GM19035 (cell line): Measurements from ENCODE around the gene CDHR3.
A peak's percentile ranks its signal among the peaks of the same experiment; 100 is the strongest.

Experiments used
- ATAC-seq: cut with Tn5 transposase; IDR thresholded peaks from one replicate; pipeline ENCODE4 v1.9.1; 2021; ENCODE audit not compliant: unreplicated experiment

The CDHR3 gene

DNA sequence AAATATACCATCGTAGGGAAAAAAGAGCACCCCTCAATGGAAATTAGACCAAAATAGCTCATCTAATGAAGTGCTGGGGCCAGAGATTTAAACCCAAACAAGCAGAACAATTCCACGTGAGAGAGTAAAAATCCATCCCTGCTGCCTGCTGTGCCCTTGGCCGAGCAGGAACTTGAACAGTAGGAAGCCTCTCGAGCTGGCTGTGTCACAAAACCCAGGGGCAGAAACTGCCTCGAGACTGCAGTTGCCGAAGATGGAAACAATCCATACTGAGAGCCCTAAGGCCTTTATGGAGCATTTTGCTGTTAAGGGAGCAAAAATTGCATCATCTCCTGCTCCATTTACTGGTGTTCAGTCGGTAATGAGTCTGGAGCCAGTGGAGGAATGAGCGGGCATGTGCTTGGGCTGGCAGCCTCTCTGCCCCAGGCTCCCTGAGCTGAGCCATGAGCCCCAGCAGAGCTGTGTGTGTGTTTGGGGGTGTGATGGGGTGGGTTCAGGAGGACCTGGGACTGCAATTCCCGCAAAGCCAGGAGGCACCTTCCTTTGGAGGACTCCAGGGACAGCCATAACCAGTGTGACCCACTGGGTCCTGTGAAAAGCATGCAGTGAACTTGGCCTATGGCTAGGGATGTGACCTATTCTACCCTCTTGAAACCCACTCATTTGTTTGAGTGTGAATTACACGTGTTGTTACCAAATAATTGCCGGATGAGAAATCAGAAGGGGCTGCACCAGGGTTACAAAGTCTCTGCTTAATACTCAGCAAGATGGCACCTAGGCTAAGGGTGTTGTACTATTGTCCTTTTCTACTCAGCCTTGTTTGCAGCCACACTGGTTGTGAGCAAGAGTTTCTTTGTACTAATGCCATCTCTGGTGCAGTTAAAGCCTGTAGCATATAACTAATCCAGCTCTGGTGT, 58.3 kb downstream of the CDHR3 start:
- no peak for ATAC-seq

- ATAC-seq: peak; percentile 58
These were observed 59.2 kb downstream of the CDHR3 start for GRCh38 chr7:106022193-106022821.

GRCh38 chr7:106023369-106024322, 60.6 kb downstream of the CDHR3 start:
- no peak for ATAC-seq

GRCh38 chr7:106026101-106026500, 63.0 kb downstream of the CDHR3 start:
- no peak for ATAC-seq

GRCh38 chr7:106029451-106029850, 66.4 kb downstream of the CDHR3 start:
- ATAC-seq: no peak

GRCh38 chr7:106029941-106030340, 66.9 kb downstream of the CDHR3 start:
- ATAC-seq: no peak

GRCh38 chr7:106031300-106032035, 68.4 kb downstream of the CDHR3 start:
- no peak for ATAC-seq

DNA sequence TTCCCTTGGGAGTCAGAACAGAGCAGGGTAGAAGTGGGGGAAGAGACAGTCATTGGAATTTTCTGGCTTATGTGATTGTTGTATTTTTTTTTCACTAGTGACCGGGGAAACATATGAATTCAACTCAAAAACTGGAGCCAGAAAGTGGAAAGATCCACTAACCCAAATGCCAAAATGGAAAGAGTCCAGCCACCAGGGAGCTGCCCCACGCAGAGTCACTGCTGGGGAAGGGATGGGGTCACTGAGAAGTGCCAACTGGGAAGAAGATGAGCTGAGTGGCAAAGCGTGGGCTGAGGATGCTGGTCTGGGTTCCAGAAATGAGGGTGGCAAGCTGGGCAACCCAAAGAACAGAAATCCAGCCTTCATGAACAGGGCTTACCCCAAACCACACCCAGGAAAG, 69.2 kb downstream of the CDHR3 start:
- no peak for ATAC-seq

DNA sequence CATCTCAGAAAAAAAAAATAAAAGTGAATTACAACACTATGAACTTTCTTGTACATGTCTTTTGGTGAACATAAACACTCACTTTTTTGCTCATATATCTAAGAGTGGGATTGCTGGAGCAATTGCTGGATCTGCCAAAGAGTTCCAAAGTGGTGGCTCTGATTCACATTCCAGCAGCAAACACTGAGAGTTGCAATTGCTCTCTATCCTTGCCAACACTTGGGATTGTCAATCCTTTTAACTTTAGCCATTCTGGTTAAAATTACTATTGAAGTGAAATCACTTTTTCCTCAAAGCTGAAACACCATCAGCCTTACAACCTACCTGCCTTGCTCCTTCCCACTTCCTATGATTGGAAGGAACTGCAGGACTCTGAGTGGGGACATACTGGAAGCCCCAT, 70.7 kb downstream of the CDHR3 start:
- ATAC-seq: no peak

DNA sequence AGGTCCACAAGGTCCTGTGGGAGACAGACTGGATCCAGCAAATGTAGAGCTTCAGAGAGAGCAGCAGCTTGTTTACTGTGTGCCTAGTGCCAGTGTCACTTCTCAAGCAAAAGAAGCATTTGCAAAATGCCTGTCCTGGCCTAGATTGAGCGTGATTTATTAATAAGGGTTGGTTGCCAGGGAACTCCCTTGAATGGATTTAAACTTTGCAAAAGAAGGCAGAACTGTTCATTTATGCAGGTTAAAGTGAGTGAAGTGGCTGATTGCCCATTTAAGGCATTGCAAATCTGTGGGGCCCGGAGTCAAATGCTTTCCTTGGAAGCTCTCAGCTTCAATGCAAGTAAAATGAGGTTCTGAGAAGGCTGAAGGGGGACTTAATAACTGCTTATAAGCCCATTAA, 71.3 kb downstream of the CDHR3 start:
- no peak for ATAC-seq

DNA sequence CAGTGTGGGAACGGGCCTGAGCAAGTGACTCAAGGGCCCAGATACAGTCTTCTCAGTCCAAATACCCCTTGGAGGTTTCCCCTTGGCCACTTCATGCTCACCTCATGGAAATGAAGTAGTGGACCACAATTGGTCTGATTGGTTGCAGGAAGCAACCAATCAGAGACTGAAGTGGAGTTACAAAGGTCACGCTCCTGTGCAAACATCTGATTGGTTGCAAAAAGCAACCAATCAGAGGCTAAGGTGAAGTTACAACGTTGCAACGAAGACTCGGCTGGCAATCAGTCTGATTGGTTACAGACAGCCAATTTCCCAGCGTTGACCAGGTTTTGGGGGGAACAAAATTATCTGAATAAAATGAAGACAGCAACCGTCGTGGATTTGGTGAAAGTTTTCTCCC, 72.5 kb downstream of the CDHR3 start:
- ATAC-seq: no peak

DNA sequence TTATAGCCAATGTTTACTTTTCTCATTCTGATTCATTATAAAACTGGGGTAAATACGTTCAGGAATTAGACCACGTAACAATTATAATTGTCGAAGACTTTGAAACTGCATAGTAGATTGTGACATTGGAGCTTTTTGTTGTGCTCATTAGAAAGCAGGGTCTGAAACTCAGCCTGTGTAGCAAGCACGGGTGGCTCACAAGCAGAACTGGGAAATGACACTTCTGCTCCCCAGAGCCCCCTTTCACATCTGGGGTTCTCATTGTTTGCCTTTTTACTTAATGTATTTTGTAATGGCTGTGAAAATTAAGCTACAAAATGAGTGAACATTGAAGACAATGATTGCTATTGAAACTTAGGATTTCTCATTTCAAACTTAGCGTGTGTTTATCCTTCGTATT, 72.9 kb downstream of the CDHR3 start:
- ATAC-seq: no peak

GRCh38 chr7:106037489-106038176, 74.6 kb downstream of the CDHR3 start:
- no peak for ATAC-seq

GRCh38 chr7:106038289-106038688, 75.2 kb downstream of the CDHR3 start:
- ATAC-seq: no peak

DNA sequence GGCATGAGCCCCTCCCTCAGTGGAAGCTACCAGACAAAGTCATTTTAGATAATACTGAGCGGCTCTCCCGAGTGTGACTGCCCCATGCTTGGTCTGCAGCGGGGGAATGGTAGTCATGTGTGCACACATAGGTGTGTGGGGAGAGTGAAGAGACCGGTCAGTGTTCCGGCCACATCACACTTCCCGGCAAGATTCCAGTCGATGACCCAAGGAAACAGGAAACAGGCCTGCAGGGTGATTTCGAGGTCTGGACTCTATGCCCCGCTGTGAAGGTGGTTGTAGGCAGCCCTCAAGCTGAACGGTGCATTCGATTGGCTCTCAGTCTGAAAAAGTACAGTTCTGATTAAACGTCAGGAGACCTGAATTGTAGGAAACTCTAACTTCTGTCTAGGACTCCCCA, 75.9 kb downstream of the CDHR3 start:
- no peak for ATAC-seq

GRCh38 chr7:106039486-106040060, 76.5 kb downstream of the CDHR3 start:
- ATAC-seq: no peak

DNA sequence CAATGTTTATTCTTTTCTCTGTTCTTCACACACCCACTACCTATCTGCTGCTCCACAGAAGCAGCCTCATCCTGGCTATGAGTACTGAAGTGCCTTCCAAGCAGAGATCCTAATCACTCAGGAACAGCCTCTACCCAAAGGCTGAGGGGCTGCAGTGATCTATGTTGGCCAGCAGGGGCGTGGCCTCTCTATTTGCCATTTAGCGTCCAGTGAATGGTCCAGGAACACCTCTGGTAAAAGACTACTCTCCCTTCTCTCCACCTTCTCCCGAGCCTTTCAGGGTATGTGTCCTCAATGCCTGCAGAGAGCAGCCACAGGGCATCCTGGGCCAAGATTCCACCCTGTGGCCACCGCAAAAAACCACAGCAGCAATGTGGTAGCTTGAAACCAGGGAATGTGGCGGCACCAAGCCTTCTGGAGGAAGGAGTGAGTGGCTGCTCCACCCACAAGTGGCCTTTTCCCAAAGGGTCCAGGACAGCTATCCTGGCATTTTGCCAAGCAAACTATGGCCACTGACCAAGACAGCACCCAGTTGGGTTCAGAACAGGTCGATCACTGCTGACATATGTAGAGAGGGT, 78.2 kb downstream of the CDHR3 start:
- ATAC-seq: no peak

DNA sequence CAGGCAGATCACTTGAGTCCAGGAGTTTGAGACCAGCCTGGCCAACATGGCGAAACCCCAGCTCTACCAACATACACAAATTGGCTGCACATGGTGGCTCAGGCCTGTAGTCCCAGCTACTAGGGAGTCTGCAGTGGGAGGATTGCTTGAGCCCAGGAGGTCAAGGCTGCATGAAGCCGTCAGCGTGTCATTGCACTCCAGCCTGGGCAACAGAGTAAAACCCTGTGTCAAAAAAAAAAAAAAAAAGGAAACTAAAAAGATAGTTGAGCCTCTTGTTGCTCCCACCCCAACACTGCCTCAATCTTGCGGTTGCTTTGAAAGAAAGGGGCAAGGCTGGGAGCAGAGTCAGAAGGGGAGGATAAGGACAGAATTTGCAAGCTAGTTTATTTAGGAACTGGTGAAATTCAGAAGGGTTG, 79.1 kb downstream of the CDHR3 start:
- no peak for ATAC-seq

GRCh38 chr7:106045139-106045538, 82.1 kb downstream of the CDHR3 start:
- ATAC-seq: no peak
